ENCODE data around the gene MGRN1.

Gene MGRN1

GRCh38 chr16:4677390-4677789 lies 52.8 kb downstream of the MGRN1 start:
- no peak for DNase-seq

DNA sequence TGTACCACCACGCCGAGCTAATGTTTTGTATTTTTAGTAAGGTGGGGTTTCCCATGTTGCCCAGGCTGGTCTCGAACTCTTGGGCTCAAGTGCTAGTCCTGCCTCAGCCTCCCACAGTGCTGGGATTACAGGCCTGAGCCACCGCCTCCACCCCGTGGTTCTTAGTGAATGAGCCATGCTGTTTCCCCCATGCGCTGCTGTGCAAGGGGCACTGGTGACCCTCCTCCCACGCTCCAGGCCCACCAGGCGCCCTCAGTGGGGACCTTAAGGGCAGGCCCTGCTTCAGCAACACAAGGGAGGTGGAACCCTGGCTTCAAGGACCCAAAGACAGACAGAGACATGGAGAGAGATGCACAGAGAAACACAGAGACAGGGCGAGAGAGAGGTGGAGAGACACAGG lies 53.4 kb downstream of the MGRN1 start:
- DNase-seq: no peak

DNA sequence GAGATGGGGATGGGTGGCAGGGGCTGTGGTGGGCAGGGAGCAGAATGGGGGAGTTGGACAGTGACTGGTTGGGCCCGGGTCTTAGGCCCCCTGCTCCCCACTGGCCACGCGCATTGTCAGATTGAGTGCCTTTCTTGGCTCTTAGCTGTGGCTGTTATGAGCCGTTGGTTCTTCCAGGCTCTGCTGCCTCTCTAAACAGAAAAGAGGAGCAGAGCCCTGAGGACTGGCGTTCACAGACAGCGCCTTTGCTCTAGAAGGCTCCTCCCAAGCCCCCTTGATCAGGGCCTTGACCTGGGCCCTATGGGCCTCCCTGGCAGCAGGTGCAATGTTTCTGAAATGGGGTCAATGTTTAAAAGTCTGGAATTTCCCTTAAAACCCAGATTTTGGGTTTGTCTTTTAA lies 54.0 kb downstream of the MGRN1 start:
- DNase-seq: no peak

GRCh38 chr16:4679156-4679849 lies 54.7 kb downstream of the MGRN1 start:
- DNase-seq: no peak

GRCh38 chr16:4679850-4680636 lies 55.4 kb downstream of the MGRN1 start:
- no peak for DNase-seq

- no peak for DNase-seq
Observed at GRCh38 chr16:4680673-4681470, 56.2 kb downstream of the MGRN1 start.

DNA sequence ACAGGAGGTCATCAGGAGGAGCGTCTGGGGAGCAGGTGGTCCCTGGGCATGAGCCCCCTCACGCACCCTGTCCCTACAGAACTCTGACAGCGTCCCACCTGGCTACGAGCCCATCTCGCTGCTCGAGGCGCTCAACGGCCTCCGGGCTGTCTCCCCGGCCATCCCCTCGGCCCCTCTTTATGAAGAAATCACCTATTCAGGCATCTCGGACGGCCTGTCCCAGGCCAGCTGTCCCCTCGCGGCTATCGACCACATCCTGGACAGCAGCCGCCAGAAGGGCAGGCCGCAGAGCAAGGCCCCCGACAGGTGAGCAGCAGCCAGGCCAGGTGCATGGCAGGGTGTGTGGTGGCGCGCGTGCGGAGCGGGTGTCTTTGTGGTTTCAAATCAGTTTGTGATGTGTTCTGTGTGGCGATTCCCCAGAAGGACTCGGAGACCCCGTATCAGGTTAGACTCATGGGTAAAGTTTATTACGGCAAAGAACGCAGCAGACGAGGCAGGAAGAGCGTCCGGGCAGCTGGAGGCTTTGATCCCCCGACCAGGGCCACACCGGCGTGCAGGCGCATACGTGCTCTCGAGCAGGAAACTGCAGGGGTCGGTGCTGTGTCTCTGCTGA lies 57.0 kb downstream of the MGRN1 start:
- no peak for DNase-seq

DNA sequence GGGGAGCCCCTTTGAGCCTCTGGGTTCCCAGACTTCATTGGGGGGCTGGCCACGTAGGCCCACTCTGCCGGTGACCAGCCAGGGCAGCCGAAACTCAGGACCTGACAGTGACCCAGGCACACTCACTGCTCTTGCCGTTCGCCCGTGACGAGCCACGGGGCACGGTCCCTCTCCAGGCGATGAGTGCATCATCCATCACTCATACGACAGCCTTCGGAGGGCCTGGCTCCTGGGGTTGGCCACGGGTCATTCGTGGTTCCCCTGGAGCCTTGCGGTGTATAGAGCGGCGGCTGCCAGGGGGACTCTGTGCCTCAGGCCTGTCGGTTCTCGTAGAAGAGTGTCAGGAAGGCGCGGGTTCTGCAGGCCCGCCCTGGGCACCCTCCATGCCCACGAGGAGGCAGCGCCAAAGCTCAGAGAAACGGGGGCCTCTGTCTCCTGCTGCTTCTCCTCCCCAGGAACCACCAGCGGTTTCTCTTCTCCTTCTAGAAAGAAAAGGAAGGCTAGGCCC lies 57.5 kb downstream of the MGRN1 start:
- DNase-seq: no peak

GRCh38 chr16:4682616-4683254 lies 58.1 kb downstream of the MGRN1 start:
- DNase-seq: no peak

DNA sequence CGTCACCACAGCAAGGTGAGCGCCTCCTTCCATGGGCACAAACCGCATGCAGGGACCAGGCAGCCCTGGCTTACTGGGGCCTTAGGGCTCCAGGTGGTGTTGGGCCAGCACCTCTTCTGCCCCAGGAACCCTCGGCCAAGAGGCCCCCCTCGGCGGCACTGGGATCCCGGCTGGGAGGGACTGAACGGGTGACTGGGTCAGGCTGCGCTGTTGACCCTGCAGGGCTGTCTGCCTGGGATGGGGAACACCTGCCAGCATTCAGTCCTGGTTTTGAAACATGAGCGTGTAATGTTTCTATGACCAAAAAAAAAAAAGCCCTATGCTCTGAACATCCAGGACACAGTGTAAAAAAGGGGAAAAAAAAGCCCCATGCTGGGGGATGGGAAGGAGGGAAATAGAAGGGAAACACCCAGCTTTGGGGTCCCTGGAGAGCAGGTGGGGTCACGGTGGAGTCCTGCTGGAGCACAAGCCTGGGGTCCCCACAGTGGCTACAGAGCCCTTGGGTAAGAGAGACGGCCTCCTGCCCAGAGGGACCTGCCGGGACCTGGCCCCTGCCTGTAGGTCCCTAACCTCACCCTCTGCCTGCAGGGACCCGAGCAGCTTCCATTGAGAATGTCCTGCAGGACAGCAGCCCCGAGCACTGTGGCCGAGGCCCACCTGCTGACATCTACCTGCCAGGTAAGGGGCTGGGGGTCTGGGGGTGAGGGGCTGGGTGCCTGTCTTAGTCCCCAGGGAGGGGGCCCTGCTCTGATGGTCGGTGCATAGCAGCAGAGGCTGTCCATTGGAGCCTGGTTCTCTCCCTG lies 58.8 kb downstream of the MGRN1 start:
- no peak for DNase-seq

DNA sequence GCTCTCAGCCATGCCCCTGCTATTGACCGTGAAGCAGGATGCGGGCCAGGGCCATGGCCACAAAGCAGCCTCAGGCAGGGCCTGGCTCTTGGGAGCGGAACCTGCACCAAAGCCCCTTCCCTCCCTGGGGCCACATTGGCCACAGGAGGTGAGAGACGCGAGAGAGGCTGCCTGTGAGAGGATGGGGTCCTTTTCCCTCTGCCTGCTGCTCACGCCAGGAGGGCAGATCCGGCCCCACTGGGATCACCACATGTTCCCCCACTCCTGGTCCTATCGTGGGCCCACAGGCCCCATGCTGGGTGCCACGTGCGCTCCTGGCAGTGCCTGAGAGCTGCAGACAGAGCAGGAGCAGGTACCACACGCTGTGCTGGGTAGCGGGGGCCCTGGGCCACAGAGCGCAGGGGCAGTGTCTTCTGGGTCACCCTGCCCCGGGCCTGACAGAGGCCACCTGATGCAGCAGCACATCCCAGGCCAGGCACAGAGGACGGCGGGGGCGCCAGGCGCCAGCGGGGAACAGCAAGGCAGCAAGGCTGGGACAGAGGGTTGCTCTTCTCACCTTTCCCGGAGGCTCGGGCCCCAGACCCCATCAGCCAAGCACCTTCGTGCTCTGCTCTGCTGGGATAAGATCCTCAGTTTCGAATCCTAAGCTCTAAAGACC lies 59.6 kb downstream of the MGRN1 start:
- DNase-seq: no peak

DNA sequence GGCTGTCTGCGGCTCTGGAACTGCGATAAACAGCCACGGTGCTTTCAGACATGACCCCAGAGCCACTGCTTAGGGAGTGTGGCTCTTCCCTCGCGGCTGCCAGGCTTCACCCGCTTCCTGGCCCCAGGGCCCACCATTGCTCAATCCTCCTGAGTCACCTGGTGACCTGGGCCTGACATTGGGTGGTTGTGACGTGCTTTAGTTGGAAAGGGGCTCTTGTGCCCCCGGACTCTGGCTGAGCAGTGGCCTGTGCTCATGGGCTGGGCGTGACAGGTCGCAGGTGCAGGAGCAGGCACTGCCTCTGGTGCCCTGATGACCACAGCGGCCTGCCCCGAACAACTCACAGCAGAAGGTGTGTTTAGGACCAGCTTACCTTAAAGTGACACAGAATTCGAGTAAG lies 60.1 kb downstream of the MGRN1 start:
- no peak for DNase-seq

- no peak for DNase-seq
Observed at GRCh38 chr16:4685292-4685691, 60.7 kb downstream of the MGRN1 start.

- no peak for DNase-seq
Observed at GRCh38 chr16:4685776-4686496, 61.3 kb downstream of the MGRN1 start.

GRCh38 chr16:4686497-4687210 lies 62.0 kb downstream of the MGRN1 start:
- no peak for DNase-seq

GRCh38 chr16:4687416-4687815 lies 62.8 kb downstream of the MGRN1 start:
- no peak for DNase-seq

GRCh38 chr16:4687946-4688673 lies 63.5 kb downstream of the MGRN1 start:
- DNase-seq: no peak

- no peak for DNase-seq
Observed at GRCh38 chr16:4688674-4689045, 64.0 kb downstream of the MGRN1 start.

DNA sequence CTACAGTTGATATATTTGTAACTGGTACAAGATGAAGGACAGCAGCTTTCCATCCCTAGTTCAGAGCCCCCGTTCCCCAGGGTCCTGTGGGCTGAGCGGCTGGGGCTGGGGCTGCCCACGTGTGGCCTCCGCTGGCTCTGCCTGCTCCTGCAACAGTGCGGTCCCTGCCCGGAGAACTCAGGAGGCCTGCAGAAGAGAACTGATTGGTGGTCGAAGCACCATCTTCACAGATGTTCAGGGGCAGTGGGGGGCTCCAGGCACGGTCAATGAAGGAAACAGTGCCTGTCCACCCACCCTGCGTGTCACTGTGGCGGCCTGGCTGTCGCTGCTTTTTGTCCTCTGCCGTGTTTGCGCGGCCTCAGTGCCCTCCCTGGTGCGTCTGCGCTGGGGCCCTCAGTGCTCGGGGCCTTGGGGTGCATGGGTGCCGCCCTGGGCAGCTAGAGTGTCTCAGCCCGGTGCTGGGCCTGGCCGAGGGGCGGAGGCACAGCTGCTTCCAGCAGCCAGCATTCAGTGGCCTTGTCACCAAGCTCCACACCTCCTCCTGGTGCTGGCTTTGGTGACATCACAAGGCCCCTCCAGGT lies 64.6 kb downstream of the MGRN1 start:
- no peak for DNase-seq

Measured in SIG-M5 (cell line).